Stimulated activated naive B cell treated with anti-CD40 and anti-IgM and Interleukin-4, amounts not matched to agents 10 μg/mL and 1 μg/mL and 100 μg/mL, for 72 hours (primary cell): ENCODE results near the gene CNTNAP4.

ENCODE experiments used
- ATAC-seq, 2 donors: fragments of 150-1000 bp; cut with Tn5 transposase; replicated peaks; 2 replicates each; pipeline ENCODE4 v1.10.0; 2021; ENCODE audit warnings: moderate library complexity in 1 of 2
- DNase-seq: peaks from one replicate; pipeline ENCODE4 v3.0.0; 2021
- H3K27ac Mint-ChIP-seq: one replicate; pipeline ENCODE4 v1.8.0; 2022; ENCODE audit warnings: mild to moderate bottlenecking, mixed read lengths
- H3K27me3 Mint-ChIP-seq, 2 donors: one replicate each; pipeline ENCODE4 v1.8.0; 2022; ENCODE audit warnings: mixed read lengths in 2 of 2
- H3K36me3 Mint-ChIP-seq, 2 donors: one replicate each; pipeline ENCODE4 v1.8.0; 2022; ENCODE audit warnings: mixed read lengths in 2 of 2, mild to moderate bottlenecking in 1 of 2
- H3K4me1 Mint-ChIP-seq, 2 donors: one replicate each; pipeline ENCODE4 v1.8.0; 2022; ENCODE audit warnings: mixed read lengths in 2 of 2, mild to moderate bottlenecking in 1 of 2
- H3K4me3 Mint-ChIP-seq, 2 donors: one replicate each; pipeline ENCODE4 v1.8.0; 2022; ENCODE audit warnings: mild to moderate bottlenecking in 2 of 2, mixed read lengths in 2 of 2, moderate library complexity in 1 of 2
- H3K9me3 Mint-ChIP-seq, 2 donors: one replicate each; pipeline ENCODE4 v1.8.0; 2022; ENCODE audit warnings: mixed read lengths in 2 of 2, mild to moderate bottlenecking in 1 of 2

CNTNAP4 gene

DNA sequence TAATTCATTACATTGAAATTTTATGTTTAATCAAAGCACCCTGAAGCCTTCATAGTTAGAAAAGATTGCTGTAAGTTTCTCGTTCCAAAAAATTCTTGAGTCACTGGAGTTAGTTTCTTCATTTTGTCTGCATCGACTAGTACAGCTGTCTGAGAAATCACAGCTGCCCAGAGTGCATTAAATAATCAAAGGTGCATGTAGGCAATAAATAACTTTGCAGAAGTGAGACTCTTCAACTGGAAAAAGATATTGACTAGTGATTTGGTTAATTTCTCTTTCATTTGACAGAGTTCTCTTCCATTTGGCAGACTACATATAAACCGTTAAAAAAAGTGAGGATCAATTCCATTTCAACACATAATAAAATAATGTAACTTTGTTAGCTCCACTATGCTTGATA, 234.0 kb downstream of the CNTNAP4 start:
- Mint-ChIP-seq H3K27ac (no peak overlapping the region), H3K27me3 (no peaks in the 10 kb centered on the region), H3K9me3 (peaks cover 0 to 5% of the 10 kb centered on the region in 2 donors), H3K36me3 (no peaks in the 10 kb centered on the region), H3K4me3 (no peak overlapping the region), H3K4me1 (no peaks in the 10 kb centered on the region)
- no peak for ATAC-seq
- no peak for DNase-seq

DNA sequence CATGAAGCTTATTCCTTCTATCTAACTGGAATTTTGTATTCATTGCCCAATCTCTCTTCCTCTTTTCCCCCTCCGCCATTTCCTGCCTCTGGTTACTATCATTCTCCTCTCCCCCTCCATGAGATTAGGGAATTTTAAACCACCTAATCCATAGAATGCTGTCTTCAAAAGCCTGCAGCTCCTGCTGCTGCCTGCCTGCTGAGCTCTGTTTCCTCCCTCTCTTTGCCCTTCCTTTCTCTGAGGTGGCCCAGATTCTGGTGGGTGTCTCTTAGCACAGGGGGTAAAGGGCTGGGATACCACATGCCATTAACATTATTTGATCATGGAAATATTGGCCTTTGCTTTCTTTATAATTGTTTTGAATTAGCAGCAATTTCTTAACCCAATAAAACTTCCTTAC, 241.6 kb downstream of the CNTNAP4 start:
- Mint-ChIP-seq H3K36me3 (no peaks in the 10 kb centered on the region), H3K4me3 (no peak overlapping the region), H3K4me1 (no peaks in the 10 kb centered on the region), H3K27me3 (no peaks in the 10 kb centered on the region), H3K9me3 (no peaks in the 10 kb centered on the region), H3K27ac (no peak overlapping the region)
- ATAC-seq: no peak
- DNase-seq: no peak

DNA sequence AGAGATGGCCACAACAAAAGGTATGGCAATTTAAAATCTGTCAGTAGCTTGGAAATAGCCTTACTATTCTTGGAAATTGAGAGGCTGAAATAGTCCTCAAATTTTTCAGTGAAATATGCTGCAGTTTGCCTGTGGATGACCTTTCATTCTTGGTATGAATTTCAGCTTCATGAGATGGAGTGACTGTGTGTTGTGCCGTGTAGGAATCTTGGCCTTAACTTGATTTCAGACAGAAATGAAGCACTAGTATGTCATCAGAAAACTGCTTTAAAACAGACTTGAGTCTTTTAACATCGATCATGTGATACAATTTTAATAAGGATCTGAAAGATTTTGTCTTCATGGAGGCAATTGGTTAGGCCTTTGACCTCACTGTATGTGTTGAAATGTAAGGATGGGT, 247.2 kb downstream of the CNTNAP4 start:
- Mint-ChIP-seq H3K4me1 (no peaks in the 10 kb centered on the region), H3K27ac (no peak overlapping the region), H3K4me3 (no peak overlapping the region), H3K9me3 (no peaks in the 10 kb centered on the region), H3K27me3 (no peaks in the 10 kb centered on the region), H3K36me3 (no peaks in the 10 kb centered on the region)
- ATAC-seq: no peak
- DNase-seq: no peak

DNA sequence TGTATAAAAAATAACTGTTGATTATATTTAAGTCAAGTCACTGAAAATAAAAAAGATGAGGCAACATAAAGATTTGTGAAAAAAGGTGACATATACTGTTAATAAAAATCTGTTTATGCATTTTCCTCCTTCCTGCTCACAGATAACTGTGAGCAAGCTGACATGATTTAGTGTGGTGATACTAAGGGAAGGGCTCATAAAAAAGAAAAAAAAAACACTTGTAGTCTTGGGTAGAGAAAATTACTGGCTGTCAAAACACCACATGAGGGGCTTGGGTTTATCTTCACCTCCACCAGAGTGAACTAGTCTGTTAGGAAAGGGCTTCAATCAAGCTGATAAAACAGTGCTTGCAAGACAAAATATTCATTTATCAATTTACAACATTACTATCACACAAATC, 247.6 kb downstream of the CNTNAP4 start:
- Mint-ChIP-seq H3K4me3 (no peak overlapping the region), H3K9me3 (no peaks in the 10 kb centered on the region), H3K4me1 (no peaks in the 10 kb centered on the region), H3K27ac (no peak overlapping the region), H3K36me3 (no peaks in the 10 kb centered on the region), H3K27me3 (no peaks in the 10 kb centered on the region)
- ATAC-seq (no peak), DNase-seq (no peak)

DNA sequence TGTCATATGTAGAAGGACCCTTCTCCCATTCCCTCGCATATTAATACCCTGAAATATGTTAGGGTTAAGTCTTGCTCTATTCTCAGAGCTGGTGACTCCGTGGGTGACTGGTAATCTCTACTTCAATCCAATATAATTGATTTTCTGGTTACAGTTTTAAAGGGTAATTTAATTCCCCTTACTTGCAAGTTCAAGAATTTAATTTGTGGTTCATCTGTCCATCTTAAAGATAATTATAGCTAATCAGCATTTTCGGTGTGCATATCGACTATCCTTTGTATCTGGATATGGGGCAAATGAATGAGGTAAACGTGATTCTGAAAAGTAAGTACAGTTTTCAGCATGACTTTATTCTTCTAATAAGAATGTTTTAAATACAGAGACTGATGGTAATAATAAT, 250.0 kb downstream of the CNTNAP4 start:
- Mint-ChIP-seq H3K4me1 (no peaks in the 10 kb centered on the region), H3K4me3 (no peak overlapping the region)
- no peak for ATAC-seq

DNA sequence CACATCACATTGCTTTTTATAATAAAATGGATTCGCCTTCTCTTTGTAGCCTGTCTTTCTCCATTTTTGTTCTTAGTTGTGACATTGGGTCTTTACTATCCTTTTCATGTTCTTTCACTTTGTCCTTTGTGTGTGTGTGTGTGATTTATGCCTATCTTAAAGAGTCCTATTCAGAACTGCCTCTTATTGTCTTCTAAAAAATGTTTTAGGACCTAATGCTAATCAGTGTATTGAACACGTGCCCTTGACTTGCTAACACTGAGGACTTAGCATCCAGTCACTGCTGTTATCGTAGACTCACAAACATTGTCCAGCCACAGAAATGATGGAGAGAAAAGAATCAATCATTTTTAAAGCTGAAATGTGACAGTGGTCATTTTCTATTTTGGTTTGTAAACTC, 251.9 kb downstream of the CNTNAP4 start:
- H3K4me3 Mint-ChIP-seq: no peak overlapping the region
- DNase-seq: no peak
- no peak for ATAC-seq
- H3K27me3 Mint-ChIP-seq: no peaks in the 10 kb centered on the region
- H3K4me1 Mint-ChIP-seq: no peaks in the 10 kb centered on the region
- no peak overlapping the region for H3K27ac Mint-ChIP-seq
- H3K36me3 Mint-ChIP-seq: no peaks in the 10 kb centered on the region
- peaks cover 0 to 2% of the 10 kb centered on the region in 2 donors for H3K9me3 Mint-ChIP-seq

More for the DNA sequence above, 250.0 kb downstream of the CNTNAP4 start:
- Mint-ChIP-seq H3K27ac (no peak overlapping the region), H3K36me3 (no peaks in the 10 kb centered on the region), H3K27me3 (no peaks in the 10 kb centered on the region), H3K9me3 (no peaks in the 10 kb centered on the region)
- DNase-seq: no peak

DNA sequence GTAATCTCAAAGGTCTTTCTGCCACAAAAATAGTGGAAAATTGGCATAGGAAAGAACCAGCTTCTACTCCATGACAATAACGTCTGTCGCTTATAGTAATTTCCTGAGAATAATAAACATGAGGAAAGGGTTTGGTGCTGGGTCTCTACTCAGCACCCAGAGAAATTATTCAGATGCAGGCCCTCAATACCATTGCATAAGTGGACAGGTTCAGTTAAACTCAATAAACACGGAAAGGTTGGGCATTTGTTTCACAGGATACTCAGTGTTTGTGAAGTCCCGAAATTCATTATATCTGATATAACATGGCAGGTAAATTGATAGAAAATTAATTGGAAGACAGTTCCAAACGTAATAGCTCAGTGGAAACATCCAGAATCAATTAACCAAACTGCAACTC, 254.0 kb downstream of the CNTNAP4 start:
- H3K4me1 Mint-ChIP-seq: no peaks in the 10 kb centered on the region
- no peak overlapping the region for H3K4me3 Mint-ChIP-seq
- H3K9me3 Mint-ChIP-seq: peaks cover 0 to 4% of the 10 kb centered on the region in 2 donors
- ATAC-seq: no peak
- no peaks in the 10 kb centered on the region for H3K36me3 Mint-ChIP-seq
- H3K27me3 Mint-ChIP-seq: no peaks in the 10 kb centered on the region
- H3K27ac Mint-ChIP-seq: no peak overlapping the region
- no peak for DNase-seq

DNA sequence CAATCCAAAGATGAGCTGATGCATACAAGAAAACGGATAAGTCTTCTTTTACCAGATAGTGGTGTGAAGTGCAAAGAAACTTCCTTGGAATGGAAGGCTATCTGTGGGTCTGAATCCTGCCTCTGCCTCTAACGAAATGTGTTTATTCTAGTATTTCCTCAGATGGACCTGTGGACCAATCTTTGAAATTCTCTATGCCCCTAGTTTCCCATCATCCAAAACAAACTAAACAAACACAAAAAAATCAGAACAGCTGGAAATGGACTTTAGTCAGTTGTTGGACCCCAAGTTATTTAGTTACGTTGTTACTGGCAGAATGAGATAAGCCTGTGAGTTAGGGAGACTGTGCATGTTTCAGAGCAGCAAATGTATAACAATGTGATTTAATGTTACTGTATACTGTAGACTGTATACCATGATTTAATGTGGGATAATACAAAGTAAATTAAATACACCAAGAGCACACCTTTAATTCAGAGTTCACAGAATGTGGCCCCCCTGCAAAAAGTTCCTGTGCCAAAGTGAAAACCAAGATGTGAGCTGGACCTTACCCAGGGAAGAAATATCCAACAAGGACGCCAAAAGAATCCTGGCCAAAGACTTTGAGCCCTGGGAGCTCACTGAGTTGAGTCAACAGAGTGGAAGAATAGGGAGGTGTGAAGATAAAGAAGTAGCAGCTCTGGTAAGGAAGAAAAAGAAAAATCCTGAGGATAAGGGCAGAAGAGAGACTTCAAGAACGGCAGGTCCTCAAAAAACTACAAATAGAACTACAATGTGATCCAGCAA, 255.2 kb downstream of the CNTNAP4 start:
- Mint-ChIP-seq H3K4me1 (no peaks in the 10 kb centered on the region), H3K36me3 (no peaks in the 10 kb centered on the region), H3K27me3 (no peaks in the 10 kb centered on the region), H3K27ac (no peak overlapping the region), H3K9me3 (peaks cover 0 to 4% of the 10 kb centered on the region in 2 donors), H3K4me3 (no peak overlapping the region)
- DNase-seq (no peak), ATAC-seq (no peak)

DNA sequence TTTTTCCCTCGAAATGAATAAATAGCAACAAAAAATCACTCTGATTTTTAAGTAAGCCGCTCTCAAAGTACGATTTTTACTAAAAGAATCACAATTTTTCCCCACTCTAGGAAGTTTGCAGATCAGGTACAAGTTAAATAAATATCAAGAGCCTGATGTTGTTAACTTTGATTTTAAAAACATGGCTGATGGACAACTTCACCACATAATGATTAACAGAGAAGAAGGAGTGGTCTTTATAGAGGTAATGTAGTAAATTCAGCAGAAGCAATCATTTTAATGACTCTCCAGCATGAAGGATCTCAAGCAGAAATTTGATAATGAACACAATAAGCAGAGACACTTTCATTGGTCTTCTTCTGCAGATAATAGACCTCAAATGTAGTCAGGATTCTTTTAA, 262.4 kb downstream of the CNTNAP4 start:
- no peak for ATAC-seq
- no peak overlapping the region for H3K4me3 Mint-ChIP-seq

DNA sequence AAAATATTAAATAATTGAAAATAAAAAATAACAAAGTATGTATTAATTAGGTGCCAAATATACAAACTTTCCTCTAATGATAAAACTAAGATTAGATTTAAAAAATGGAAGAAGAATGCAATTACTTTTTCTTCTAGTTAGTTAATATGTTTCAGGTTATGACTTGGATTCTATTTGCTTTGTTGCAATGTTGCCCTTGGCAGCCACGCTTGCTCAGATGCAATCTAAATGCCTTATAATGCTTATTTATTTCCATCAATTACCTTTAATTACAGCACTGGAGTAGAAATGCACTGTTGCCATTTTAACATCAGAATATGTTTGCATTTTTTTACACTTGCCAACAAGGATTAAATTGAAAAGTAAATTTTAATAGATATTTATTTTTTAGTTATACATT, 263.9 kb downstream of the CNTNAP4 start:
- H3K36me3 Mint-ChIP-seq: no peaks in the 10 kb centered on the region
- no peak overlapping the region for H3K4me3 Mint-ChIP-seq
- no peaks in the 10 kb centered on the region for H3K27me3 Mint-ChIP-seq
- H3K27ac Mint-ChIP-seq: no peak overlapping the region
- DNase-seq (no peak), ATAC-seq (no peak)
- H3K4me1 Mint-ChIP-seq: no peaks in the 10 kb centered on the region
- no peaks in the 10 kb centered on the region for H3K9me3 Mint-ChIP-seq

More for the DNA sequence above, 262.4 kb downstream of the CNTNAP4 start:
- H3K9me3 Mint-ChIP-seq: peaks cover 0 to 2% of the 10 kb centered on the region in 2 donors
- no peaks in the 10 kb centered on the region for H3K27me3 Mint-ChIP-seq
- no peak for DNase-seq
- H3K4me1 Mint-ChIP-seq: no peaks in the 10 kb centered on the region
- no peak overlapping the region for H3K27ac Mint-ChIP-seq
- no peaks in the 10 kb centered on the region for H3K36me3 Mint-ChIP-seq

DNA sequence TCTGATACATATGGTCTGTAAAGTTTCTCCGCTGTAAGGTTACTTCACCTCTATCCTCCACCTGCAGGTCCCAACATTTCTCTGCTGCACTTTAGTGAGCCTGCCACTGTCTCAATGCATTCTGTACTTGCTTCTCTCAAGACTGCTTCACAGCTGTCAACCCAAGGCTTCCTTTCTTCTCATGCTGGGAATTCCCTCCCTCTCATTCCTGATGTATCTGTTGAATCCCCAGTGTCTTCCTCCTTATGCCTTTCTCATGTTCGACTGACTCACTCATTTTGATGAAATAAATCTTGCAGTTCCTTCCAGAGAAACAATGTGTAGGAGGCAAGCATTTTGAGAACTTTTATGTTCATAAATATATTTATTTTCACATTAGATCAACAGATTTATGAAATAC, 288.3 kb downstream of the CNTNAP4 start:
- H3K27ac Mint-ChIP-seq: no peak overlapping the region
- no peaks in the 10 kb centered on the region for H3K36me3 Mint-ChIP-seq
- H3K27me3 Mint-ChIP-seq: no peaks in the 10 kb centered on the region
- no peaks in the 10 kb centered on the region for H3K9me3 Mint-ChIP-seq
- no peak overlapping the region for H3K4me3 Mint-ChIP-seq
- DNase-seq (no peak), ATAC-seq (no peak)
- no peaks in the 10 kb centered on the region for H3K4me1 Mint-ChIP-seq

DNA sequence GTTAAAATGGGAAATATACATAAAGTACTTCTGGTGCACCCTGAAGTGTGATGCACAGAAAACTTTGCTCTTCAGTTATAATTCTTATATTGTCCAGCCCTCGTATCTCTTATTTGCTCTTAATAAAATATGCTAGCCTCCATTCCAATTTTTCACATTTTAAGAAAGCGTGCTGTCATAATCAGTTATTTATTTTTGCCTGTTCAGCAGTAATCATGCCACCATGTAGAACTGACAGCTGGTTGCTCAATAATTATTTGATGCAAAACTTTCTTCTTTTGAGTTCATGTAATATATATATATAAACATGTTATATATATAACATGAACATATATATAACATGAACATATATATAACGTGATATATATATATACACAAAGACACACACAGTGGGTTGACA, 294.6 kb downstream of the CNTNAP4 start:
- ATAC-seq: no peak
- H3K9me3 Mint-ChIP-seq: peaks cover 0 to 2% of the 10 kb centered on the region in 2 donors
- no peak overlapping the region for H3K27ac Mint-ChIP-seq

DNA sequence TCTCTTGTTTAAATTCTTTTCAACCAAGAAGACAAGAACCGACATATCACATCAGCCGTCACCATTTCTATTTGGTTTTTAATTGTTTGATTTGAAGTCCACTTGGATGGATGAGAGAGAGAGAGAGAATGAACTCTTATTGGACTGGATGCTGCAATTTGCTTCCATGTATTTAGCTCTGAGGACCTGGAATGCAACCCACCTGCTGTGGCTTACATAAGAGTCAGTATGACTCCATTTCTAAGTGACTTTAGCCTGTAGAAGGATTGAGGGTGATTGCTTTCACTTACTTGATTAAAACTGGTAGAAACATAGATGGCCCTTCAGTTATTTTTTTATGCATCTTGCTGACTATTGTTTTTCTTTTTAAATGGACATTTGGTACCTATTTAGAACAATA, 296.1 kb downstream of the CNTNAP4 start:
- DNase-seq (no peak), ATAC-seq (no peak)
- Mint-ChIP-seq H3K27ac (no peak overlapping the region), H3K4me1 (no peaks in the 10 kb centered on the region), H3K36me3 (no peaks in the 10 kb centered on the region), H3K27me3 (no peaks in the 10 kb centered on the region), H3K4me3 (no peak overlapping the region), H3K9me3 (peaks cover 0 to 2% of the 10 kb centered on the region in 2 donors)

More for the DNA sequence above, 294.6 kb downstream of the CNTNAP4 start:
- Mint-ChIP-seq H3K36me3 (no peaks in the 10 kb centered on the region), H3K4me1 (no peaks in the 10 kb centered on the region), H3K27me3 (no peaks in the 10 kb centered on the region), H3K4me3 (no peak overlapping the region)
- DNase-seq: no peak

DNA sequence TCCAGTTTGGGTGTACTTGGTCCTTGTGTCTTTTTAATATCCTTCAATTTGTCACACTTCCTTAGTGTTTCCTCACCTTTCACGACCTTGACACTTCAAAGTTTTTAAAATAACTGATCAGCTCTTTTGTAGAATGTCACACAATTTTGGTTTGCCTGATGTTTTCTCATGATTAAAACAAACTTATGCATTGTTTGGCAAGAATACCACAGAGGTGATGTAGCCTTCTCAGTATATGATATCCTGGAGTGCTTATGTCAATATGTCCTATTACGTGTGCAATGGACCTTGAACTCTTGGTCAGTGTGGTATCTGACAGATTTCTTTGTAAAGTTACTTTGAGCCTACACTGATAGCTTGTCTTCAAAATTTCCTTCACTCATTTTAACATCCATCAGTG, 297.4 kb downstream of the CNTNAP4 start:
- Mint-ChIP-seq H3K4me1 (no peaks in the 10 kb centered on the region), H3K27ac (no peak overlapping the region), H3K4me3 (no peak overlapping the region), H3K9me3 (peaks cover 0 to 2% of the 10 kb centered on the region in 2 donors), H3K27me3 (no peaks in the 10 kb centered on the region), H3K36me3 (no peaks in the 10 kb centered on the region)
- ATAC-seq (no peak), DNase-seq (no peak)

DNA sequence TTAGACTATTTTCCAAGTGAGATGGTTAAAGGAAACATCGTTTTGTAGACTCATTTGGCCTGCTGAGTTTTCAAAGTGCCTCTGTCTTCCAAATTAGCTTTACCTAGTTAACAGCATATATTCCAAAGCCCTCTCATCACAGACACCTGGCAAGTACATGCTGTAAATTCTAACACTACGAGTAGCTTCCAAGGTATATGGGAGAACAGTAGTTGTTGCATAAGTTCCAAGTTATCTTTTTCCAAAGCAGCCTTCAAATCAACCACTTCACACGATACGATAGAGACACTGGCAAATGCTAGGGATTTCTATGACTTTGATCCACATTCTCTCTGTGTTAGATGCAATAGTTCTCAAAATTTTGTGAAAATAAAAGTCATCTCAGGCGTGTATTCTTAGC, 299.3 kb downstream of the CNTNAP4 start:
- Mint-ChIP-seq H3K27ac (no peak overlapping the region), H3K4me3 (no peak overlapping the region), H3K9me3 (peaks cover 0 to 2% of the 10 kb centered on the region in 2 donors), H3K4me1 (no peaks in the 10 kb centered on the region), H3K36me3 (no peaks in the 10 kb centered on the region), H3K27me3 (no peaks in the 10 kb centered on the region)
- no peak for DNase-seq
- ATAC-seq: no peak
